ENCODE results near the gene TNIK. TPM values are rescaled to one million over a fixed set of nuclear protein-coding genes. Genes with fewer than 3 reads are reported as not detected.

TNIK gene
- total and polyA plus RNA-seq, 8 donors, result 2.1 to 40.2 (median 10.1) TPM

GRCh38 chr3:171505822-171506333 lies 45.7 kb upstream of the TNIK start:
- Histone ChIP-seq H3K27me3 (no peaks in the 10 kb centered on the region), H3K4me3 (no peak overlapping the region), H3K9me3 (no peaks in the 10 kb centered on the region), H3K4me1 (no peaks in the 10 kb centered on the region), H3K36me3 (no peaks in the 10 kb centered on the region), H3K27ac (no peak overlapping the region)
- TF ChIP-seq POLR2AphosphoS5 (IDR thresholded peaks at IDR 0.05) (no peak), CTCF (IDR thresholded peaks at IDR 0.05) (no peak), EP300 (IDR thresholded peaks at IDR 0.05) (no peak), POLR2A (IDR thresholded peaks at IDR 0.05) (no peak)
- WGBS, 5 donors, result 92 to 98% (median 93%) methylated on average over 2 of the region's 2 CpGs
- DNase-seq, result no peak
- intact Hi-C loops (cut with DNase I; ENCODE audit: low total_unique reads), result no loop called here

GRCh38 chr3:171504376-171504775 lies 44.2 kb upstream of the TNIK start:
- no peak for DNase-seq
- TF ChIP-seq POLR2A (IDR thresholded peaks at IDR 0.05) (no peak), EP300 (IDR thresholded peaks at IDR 0.05) (no peak), POLR2AphosphoS5 (IDR thresholded peaks at IDR 0.05) (no peak), CTCF (IDR thresholded peaks at IDR 0.05) (no peak)
- no peaks in the 10 kb centered on the region for H3K27me3 ChIP-seq
- intact Hi-C loops (cut with DNase I; ENCODE audit: low total_unique reads), result no loop called here
- no peaks in the 10 kb centered on the region for H3K36me3 ChIP-seq
- no peaks in the 10 kb centered on the region for H3K4me1 ChIP-seq
- WGBS, 5 donors, result 50 to 100% (median 75%) methylated on average over 2 of the region's 2 CpGs
- no peaks in the 10 kb centered on the region for H3K9me3 ChIP-seq
- no peak overlapping the region for H3K4me3 ChIP-seq
- no peak overlapping the region for H3K27ac ChIP-seq

- TF ChIP-seq EP300 (IDR thresholded peaks at IDR 0.05) (no peak), CTCF (IDR thresholded peaks at IDR 0.05) (no peak), POLR2A (IDR thresholded peaks at IDR 0.05) (no peak), POLR2AphosphoS5 (IDR thresholded peaks at IDR 0.05) (no peak)
- H3K4me1 ChIP-seq, result no peaks in the 10 kb centered on the region
- intact Hi-C loops (cut with DNase I; ENCODE audit: low total_unique reads), result no loop called here
- H3K27ac ChIP-seq, result no peak overlapping the region
- H3K27me3 ChIP-seq, result no peaks in the 10 kb centered on the region
- H3K4me3 ChIP-seq, result no peak overlapping the region
- no peak for DNase-seq
- no peaks in the 10 kb centered on the region for H3K36me3 ChIP-seq
- H3K9me3 ChIP-seq, result no peaks in the 10 kb centered on the region
- WGBS, 5 donors, result 51 to 88% (median 84%) methylated on average over 1 of the region's 1 CpG
These were observed 43.6 kb upstream of the TNIK start for GRCh38 chr3:171503817-171504216.

GRCh38 chr3:171498921-171499320 lies 38.7 kb upstream of the TNIK start:
- TF ChIP-seq POLR2AphosphoS5 (IDR thresholded peaks at IDR 0.05) (no peak), POLR2A (IDR thresholded peaks at IDR 0.05) (no peak), CTCF (IDR thresholded peaks at IDR 0.05) (no peak), EP300 (IDR thresholded peaks at IDR 0.05) (no peak)
- Histone ChIP-seq H3K4me3 (no peak overlapping the region), H3K27me3 (no peaks in the 10 kb centered on the region), H3K4me1 (no peaks in the 10 kb centered on the region), H3K36me3 (no peaks in the 10 kb centered on the region), H3K27ac (no peak overlapping the region), H3K9me3 (no peaks in the 10 kb centered on the region)
- WGBS, 5 donors, result 48 to 77% (median 60%) methylated on average over 1 of the region's 1 CpG
- intact Hi-C loops (cut with DNase I; ENCODE audit: low total_unique reads), result no loop called here
- DNase-seq, result no peak

Data from stomach (tissue), 9 donors.